ENCODE data around the gene MRGPRG. TPM values are rescaled to one million over a fixed set of nuclear protein-coding genes. Genes with fewer than 3 reads are reported as not detected.

MRGPRG gene
- total and polyA plus RNA-seq, 2 experiments from 2014 or later, result not detected

GRCh38 chr11:3207526-3208189 is 11.0 kb downstream of the MRGPRG start:
- no peaks in the 10 kb centered on the region for H4K20me1 ChIP-seq (ENCODE audit: insufficient read depth, poor library complexity, severe bottlenecking)
- no peaks in the 10 kb centered on the region for H3K79me2 ChIP-seq
- H3K4me1 ChIP-seq (ENCODE audit: insufficient read depth), result no peaks in the 10 kb centered on the region
- no peak overlapping the region for H3K27ac ChIP-seq
- TF ChIP-seq EZH2 (IDR thresholded peaks at IDR 0.05; ENCODE audit: borderline replicate concordance) (no peak), EZH2phosphoT487 (IDR thresholded peaks at IDR 0.05; ENCODE audit: low read depth, severe bottlenecking, unreplicated experiment) (no peak), CTCF (IDR thresholded peaks at IDR 0.05; ENCODE audit: poor library complexity) (no peak)
- no peak overlapping the region for H3K4me3 ChIP-seq
- 82% methylated on average over 8 of the region's 8 CpGs for WGBS (ENCODE audit: low lambda C conversion rate, missing lambda C conversion rate)
- H3K36me3 ChIP-seq (replicated peaks; ENCODE audit: insufficient read depth, low read depth), result no peaks in the 10 kb centered on the region
- DNase-seq (ENCODE audit: low spot score), result no peak
- no peaks in the 10 kb centered on the region for H3K9me3 ChIP-seq (ENCODE audit: low read depth)
- no peak overlapping the region for H3K4me2 ChIP-seq
- H2AFZ ChIP-seq, result no peak overlapping the region
- H3K9me2 ChIP-seq (replicated peaks; ENCODE audit: insufficient read depth), result no peaks in the 10 kb centered on the region
- peaks cover 36% of the 10 kb centered on the region for H3K27me3 ChIP-seq

- no peak overlapping the region for H3K4me2 ChIP-seq
- no peaks in the 10 kb centered on the region for H3K79me2 ChIP-seq
- 91% methylated on average over 1 of the region's 1 CpG for WGBS (ENCODE audit: low lambda C conversion rate, missing lambda C conversion rate)
Observed at GRCh38 chr11:3206922-3207204, 11.8 kb downstream of the MRGPRG start.

GRCh38 chr11:3206156-3206921 is 12.3 kb downstream of the MRGPRG start:
- Histone ChIP-seq H3K27me3 (peaks cover 49% of the 10 kb centered on the region), H3K4me2 (no peak overlapping the region), H3K9me3 (ENCODE audit: low read depth) (no peaks in the 10 kb centered on the region), H3K27ac (no peak overlapping the region), H4K20me1 (ENCODE audit: insufficient read depth, poor library complexity, severe bottlenecking) (no peaks in the 10 kb centered on the region), H3K9me2 (replicated peaks; ENCODE audit: insufficient read depth) (no peaks in the 10 kb centered on the region), H3K79me2 (no peaks in the 10 kb centered on the region), H3K4me3 (no peak overlapping the region), H3K36me3 (replicated peaks; ENCODE audit: insufficient read depth, low read depth) (no peaks in the 10 kb centered on the region), H2AFZ (no peak overlapping the region), H3K4me1 (ENCODE audit: insufficient read depth) (no peaks in the 10 kb centered on the region)
- TF ChIP-seq CTCF (IDR thresholded peaks at IDR 0.05; ENCODE audit: poor library complexity), result no peak
- WGBS (ENCODE audit: low lambda C conversion rate, missing lambda C conversion rate), result 93% methylated on average over 8 of the region's 8 CpGs
- DNase-seq (ENCODE audit: low spot score), result no peak

More at GRCh38 chr11:3206922-3207204, 11.8 kb downstream of the MRGPRG start:
- Histone ChIP-seq H3K9me2 (replicated peaks; ENCODE audit: insufficient read depth) (no peaks in the 10 kb centered on the region), H3K36me3 (replicated peaks; ENCODE audit: insufficient read depth, low read depth) (no peaks in the 10 kb centered on the region), H4K20me1 (ENCODE audit: insufficient read depth, poor library complexity, severe bottlenecking) (no peaks in the 10 kb centered on the region), H3K9me3 (ENCODE audit: low read depth) (no peaks in the 10 kb centered on the region), H2AFZ (no peak overlapping the region), H3K4me3 (no peak overlapping the region), H3K4me1 (ENCODE audit: insufficient read depth) (no peaks in the 10 kb centered on the region), H3K27me3 (peaks cover 44% of the 10 kb centered on the region), H3K27ac (no peak overlapping the region)
- TF ChIP-seq CTCF (IDR thresholded peaks at IDR 0.05; ENCODE audit: poor library complexity) (no peak), EZH2phosphoT487 (IDR thresholded peaks at IDR 0.05; ENCODE audit: low read depth, severe bottlenecking, unreplicated experiment) (no peak), EZH2 (IDR thresholded peaks at IDR 0.05; ENCODE audit: borderline replicate concordance) (no peak)
- DNase-seq (ENCODE audit: low spot score), result no peak

Measured in hepatocyte (in vitro differentiated cells).